ENCODE measurements around the gene HOXA7. TPM values are rescaled to one million over a fixed set of nuclear protein-coding genes. Genes with fewer than 3 reads are reported as not detected.

HOXA7 gene
- total and polyA plus RNA-seq, 8 donors: 0.98 to 34.8 (median 1.2) TPM; not detected in 1

DNA sequence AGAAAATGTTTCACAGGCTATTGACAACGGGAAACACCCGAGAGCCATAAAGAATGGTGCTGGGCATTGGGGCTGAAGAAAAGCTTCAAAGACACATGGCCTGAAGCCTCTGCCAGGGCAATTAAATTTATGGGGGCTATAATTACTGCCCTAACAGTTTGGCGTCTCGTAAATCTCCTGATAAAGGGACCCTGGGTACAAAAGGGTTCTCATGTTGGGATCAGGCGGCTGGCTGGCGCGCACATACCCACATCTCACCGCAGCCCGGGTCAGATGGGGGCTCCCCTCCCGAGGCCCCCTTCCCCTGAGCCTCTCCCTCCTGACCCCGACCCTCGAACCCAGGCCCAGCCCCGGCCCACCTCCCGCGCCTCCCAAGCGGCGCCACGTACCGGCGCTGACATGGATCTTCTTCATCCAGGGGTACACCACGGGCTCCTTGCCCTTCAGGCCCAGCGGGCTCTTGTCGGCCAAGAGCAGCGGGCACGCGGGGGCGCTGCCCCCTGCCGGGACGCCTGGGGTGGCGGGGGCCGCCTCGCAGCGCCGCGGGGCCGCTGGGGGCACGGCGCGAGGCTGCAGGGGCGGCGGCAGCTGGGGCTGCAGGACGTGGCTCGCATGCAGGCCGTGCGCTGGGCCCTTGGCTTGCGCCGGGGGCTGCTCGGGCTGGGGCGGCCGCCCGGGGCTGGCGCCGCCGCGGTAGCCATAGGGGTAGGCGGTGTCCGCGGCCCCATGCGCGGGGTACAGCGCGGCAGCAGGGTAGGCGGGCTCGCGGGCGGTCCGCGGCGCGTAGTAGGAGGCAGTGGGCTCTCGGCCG is 26.5 kb downstream of the HOXA7 start:
- 10 to 31% (median 18%) methylated on average over 20 to 72 of the region's 72 CpGs for WGBS, 5 donors
- no peak for TF ChIP-seq CTCF (IDR thresholded peaks at IDR 0.05)
- no peak for TF ChIP-seq EP300 (IDR thresholded peaks at IDR 0.05)
- TF ChIP-seq POLR2A (IDR thresholded peaks at IDR 0.05): no peak
- Histone ChIP-seq H3K4me3 (peak overlapping the region; percentile 58 to 70 (median 68)), H3K27ac (peak overlapping the region; percentile 69 to 99 (median 83)), H3K9me3 (no peaks in the 10 kb centered on the region), H3K27me3 (peaks cover 0 to 94% (median 50%) of the 10 kb centered on the region in 3 donors), H3K36me3 (no peaks in the 10 kb centered on the region), H3K4me1 (peaks cover 1 to 83% (median 37%) of the 10 kb centered on the region in 4 donors)
- DNase-seq: peak in 1 of 2 donors; percentile 72
- intact Hi-C loops (cut with DNase I; ENCODE audit: low total_unique reads): no loop called here

DNA sequence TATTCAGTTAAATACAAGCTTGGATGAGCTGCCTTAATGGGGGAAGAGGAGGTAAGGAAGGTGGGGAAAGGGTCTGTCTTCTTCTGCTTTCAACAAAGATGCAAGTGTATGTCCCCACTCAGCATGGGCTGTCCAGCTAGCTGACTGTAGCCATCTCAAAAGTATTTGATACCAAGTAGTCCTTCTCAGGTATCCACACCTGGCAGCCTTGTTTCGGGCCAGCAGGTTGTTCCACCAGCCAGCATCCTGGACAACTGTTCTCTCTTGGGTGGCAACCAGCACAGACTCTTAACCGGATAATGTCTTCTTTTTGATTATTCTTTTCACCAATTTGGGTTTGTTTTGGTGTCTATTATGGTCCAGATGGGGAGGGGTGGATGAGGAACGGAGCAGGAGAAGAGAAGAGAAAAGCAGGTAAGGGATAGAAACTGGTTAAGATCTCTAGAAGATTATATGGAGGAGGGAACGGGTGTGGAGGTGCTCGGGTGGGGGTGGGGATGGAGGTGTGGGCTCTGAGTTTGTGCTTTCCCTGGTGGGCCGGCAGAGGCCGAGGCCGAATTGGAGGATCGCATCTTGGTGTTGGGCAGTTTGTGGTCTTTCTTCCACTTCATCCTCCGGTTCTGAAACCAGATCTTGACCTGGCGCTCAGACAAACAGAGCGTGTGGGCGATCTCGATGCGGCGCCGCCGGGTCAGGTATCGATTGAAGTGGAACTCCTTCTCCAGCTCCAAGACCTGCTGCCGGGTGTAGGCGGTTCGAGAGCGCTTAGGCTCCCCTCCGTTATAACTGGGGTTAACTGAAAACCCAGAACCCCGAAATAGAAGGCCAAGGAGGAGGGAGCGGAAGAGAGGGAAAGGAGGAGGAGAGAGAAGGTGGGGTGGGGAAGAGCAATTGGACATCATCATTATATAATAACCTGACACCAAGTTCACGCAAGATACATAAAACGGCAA is 27.4 kb downstream of the HOXA7 start:
- Histone ChIP-seq H3K4me3 (peak overlapping the region; percentile 58 to 70 (median 68)), H3K36me3 (no peaks in the 10 kb centered on the region), H3K27me3 (peaks cover 0 to 94% (median 51%) of the 10 kb centered on the region in 3 donors), H3K27ac (peak overlapping the region; percentile 26 to 99 (median 83)), H3K9me3 (no peaks in the 10 kb centered on the region), H3K4me1 (peaks cover 3 to 81% (median 36%) of the 10 kb centered on the region in 4 donors)
- intact Hi-C loops (cut with DNase I; ENCODE audit: low total_unique reads): no loop called here
- DNase-seq: no peak
- 53 to 73% (median 60%) methylated on average over 27 to 28 of the region's 28 CpGs for WGBS, 5 donors
- TF ChIP-seq POLR2A (IDR thresholded peaks at IDR 0.05): no peak

DNA sequence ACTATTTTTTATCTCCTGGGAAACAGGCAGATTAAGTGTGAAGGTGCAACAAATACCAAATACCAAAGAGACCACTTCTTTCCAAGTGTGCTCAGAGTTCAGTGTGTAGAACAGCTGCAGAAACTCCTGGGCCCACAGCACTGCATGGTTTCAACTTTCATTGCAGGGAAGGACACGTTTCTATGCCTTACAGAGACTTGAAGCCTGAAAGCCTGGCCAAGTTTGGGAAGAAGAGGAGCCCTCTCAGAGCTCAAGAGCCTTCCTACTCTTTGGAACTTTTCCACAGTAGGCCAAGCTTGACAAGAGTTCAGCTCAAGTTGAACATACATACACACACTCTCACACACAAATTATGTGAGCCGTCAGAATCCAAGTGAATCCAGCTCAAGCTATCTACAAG is 28.4 kb downstream of the HOXA7 start:
- intact Hi-C loops (cut with DNase I; ENCODE audit: low total_unique reads): no loop called here
- Histone ChIP-seq H3K36me3 (no peaks in the 10 kb centered on the region), H3K27me3 (peaks cover 0 to 94% (median 56%) of the 10 kb centered on the region in 3 donors), H3K9me3 (no peaks in the 10 kb centered on the region), H3K4me3 (no peak overlapping the region), H3K27ac (peak overlapping the region in 3 of 5 donors; percentile 83 to 99 (median 96)), H3K4me1 (peaks cover 0 to 81% (median 33%) of the 10 kb centered on the region in 4 donors)
- TF ChIP-seq EP300 (IDR thresholded peaks at IDR 0.05): no peak
- TF ChIP-seq CTCF (IDR thresholded peaks at IDR 0.05): no peak
- TF ChIP-seq POLR2AphosphoS5 (IDR thresholded peaks at IDR 0.05): no peak
- TF ChIP-seq POLR2A (IDR thresholded peaks at IDR 0.05): no peak
- 42 to 61% (median 55%) methylated on average over 2 of the region's 2 CpGs for WGBS, 5 donors
- peak in 1 of 2 donors; percentile 86 for DNase-seq

DNA sequence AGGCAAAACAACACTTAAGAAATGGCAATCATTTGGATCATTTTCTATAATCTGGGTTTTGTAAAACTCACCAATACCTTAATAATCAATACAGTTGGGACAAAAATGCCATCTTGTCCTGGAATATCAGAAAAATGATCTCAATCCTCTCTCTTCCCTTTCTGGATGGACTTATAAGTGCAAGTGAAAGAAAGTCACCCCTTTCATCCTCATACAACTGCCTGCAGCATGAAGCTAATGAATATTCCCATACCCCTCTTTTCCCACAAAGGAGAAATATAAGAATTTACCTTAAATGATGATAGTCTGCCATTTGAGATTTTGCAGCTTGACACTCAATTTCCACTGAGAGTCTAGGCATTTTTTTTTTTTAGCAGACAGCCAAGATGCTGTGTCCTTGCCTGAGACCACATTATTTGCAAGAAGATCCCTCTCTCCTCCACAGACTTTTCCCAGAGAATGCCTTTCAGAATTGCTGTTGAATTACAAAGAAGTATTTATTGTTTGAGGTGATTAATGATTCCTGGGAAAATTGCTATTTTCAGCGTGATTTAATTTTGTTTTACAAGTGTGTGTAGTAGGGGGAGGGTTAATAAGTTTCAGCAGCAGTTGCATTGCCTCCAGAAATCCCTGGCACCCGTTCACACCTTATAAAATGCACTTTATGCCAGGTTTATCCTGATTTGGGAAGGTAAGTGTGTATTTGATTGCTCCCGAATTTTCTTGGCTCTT is 29.7 kb downstream of the HOXA7 start:
- 33 to 65% (median 56%) methylated on average over 3 of the region's 3 CpGs for WGBS, 5 donors
- intact Hi-C loops (cut with DNase I; ENCODE audit: low total_unique reads): no loop called here
- TF ChIP-seq POLR2AphosphoS5 (IDR thresholded peaks at IDR 0.05) (no peak), EP300 (IDR thresholded peaks at IDR 0.05) (no peak), POLR2A (IDR thresholded peaks at IDR 0.05) (no peak), CTCF (IDR thresholded peaks at IDR 0.05) (no peak)
- Histone ChIP-seq H3K36me3 (no peaks in the 10 kb centered on the region), H3K4me1 (peaks cover 7 to 81% (median 38%) of the 10 kb centered on the region in 4 donors), H3K27me3 (peaks cover 0 to 94% (median 68%) of the 10 kb centered on the region in 3 donors), H3K27ac (peak overlapping the region in 4 of 5 donors; percentile 23 to 99 (median 95)), H3K9me3 (no peaks in the 10 kb centered on the region), H3K4me3 (no peak overlapping the region)
- DNase-seq: no peak
